GM10266 (cell line): ENCODE measurements around the gene CDCP1.

Source experiments
- DNase-seq: peaks from one replicate; pipeline ENCODE4 v3.0.0; 2012; ENCODE audit errors: extremely low spot score
- TF ChIP-seq, protein P1 (sequence below): IDR thresholded peaks from 2 replicates; pipeline ENCODE4 v1.5.1; 2012; ENCODE audit warnings: mild to moderate bottlenecking, low read depth; ENCODE audit not compliant: control insufficient read depth, insufficient read depth; ENCODE audit errors: missing control alignments

CDCP1 gene, protein sequence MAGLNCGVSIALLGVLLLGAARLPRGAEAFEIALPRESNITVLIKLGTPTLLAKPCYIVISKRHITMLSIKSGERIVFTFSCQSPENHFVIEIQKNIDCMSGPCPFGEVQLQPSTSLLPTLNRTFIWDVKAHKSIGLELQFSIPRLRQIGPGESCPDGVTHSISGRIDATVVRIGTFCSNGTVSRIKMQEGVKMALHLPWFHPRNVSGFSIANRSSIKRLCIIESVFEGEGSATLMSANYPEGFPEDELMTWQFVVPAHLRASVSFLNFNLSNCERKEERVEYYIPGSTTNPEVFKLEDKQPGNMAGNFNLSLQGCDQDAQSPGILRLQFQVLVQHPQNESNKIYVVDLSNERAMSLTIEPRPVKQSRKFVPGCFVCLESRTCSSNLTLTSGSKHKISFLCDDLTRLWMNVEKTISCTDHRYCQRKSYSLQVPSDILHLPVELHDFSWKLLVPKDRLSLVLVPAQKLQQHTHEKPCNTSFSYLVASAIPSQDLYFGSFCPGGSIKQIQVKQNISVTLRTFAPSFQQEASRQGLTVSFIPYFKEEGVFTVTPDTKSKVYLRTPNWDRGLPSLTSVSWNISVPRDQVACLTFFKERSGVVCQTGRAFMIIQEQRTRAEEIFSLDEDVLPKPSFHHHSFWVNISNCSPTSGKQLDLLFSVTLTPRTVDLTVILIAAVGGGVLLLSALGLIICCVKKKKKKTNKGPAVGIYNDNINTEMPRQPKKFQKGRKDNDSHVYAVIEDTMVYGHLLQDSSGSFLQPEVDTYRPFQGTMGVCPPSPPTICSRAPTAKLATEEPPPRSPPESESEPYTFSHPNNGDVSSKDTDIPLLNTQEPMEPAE

DNA sequence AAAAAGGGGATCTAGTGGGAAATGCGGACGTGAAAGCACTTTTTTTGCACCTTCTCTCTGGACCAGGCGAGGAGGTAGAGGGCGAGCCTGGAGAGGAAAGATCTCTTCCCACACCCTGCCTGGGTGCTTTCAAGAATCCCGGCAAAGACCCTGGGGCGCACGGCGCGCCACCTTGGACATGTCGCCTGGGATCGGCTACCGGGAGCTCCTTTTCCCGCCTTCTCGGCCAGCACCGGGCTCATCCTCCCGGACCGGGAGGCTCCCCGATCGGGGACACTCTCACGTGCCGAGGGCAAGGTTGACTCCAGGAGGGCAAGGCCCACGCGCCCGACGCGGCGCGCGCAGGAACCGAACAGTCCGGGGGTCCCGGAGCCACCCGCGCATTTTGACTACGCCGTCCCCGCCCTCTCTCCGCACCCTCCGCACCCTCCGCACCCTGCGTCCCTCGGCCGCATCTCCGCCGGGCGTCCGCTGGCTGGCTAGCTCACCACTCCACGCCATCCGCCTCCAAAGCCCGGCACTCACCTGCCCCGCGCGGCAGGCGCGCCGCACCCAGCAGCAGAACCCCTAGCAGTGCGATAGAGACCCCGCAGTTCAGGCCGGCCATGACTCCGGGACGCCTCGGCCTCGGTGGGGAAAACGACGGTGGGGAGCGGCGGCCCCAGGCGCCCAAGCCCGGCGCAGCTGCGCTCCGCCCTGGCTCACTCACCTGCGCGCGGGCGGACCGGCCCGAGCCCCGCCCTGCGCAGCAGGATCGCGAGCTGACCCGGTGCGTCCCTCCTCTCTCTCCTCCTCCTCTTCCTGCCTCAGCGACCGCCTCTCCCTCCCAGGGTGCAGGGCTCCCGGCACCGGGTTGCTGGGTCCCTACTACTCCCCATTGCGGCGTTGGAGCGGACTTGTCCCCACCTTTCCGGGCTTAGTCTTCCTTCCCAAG, at the start of gene CDCP1:
Gene CDCP1, minus strand, starts transcription at position 698 of the 934 bp plus-strand sequence. Its CDS starts 91 bp downstream, at position 607.
- DNase-seq, result no peak
- TF ChIP-seq, protein P1, sequence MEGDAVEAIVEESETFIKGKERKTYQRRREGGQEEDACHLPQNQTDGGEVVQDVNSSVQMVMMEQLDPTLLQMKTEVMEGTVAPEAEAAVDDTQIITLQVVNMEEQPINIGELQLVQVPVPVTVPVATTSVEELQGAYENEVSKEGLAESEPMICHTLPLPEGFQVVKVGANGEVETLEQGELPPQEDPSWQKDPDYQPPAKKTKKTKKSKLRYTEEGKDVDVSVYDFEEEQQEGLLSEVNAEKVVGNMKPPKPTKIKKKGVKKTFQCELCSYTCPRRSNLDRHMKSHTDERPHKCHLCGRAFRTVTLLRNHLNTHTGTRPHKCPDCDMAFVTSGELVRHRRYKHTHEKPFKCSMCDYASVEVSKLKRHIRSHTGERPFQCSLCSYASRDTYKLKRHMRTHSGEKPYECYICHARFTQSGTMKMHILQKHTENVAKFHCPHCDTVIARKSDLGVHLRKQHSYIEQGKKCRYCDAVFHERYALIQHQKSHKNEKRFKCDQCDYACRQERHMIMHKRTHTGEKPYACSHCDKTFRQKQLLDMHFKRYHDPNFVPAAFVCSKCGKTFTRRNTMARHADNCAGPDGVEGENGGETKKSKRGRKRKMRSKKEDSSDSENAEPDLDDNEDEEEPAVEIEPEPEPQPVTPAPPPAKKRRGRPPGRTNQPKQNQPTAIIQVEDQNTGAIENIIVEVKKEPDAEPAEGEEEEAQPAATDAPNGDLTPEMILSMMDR, result no peak

DNA sequence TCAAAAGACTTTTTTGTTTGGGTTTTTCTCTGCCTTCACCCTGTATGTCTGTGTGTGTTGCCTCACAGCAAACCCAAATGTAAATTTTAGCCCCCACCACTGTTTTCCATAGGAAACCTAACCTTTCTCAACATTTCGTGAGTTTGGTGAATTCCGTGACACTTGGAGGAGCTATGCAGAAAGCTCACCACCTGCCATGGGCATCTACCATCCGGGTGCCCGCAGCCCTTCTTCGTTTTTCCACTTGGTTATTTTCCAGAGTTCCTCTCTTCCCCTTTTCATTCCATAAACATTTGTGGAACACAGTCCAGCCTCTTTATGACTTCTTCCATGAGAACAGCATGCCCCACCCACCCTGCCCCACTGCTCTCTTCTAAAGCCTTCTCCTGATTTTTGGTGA, 48.6 kb upstream of the CDCP1 start:
- TF ChIP-seq, protein P1, result no peak
- DNase-seq, result no peak

DNA sequence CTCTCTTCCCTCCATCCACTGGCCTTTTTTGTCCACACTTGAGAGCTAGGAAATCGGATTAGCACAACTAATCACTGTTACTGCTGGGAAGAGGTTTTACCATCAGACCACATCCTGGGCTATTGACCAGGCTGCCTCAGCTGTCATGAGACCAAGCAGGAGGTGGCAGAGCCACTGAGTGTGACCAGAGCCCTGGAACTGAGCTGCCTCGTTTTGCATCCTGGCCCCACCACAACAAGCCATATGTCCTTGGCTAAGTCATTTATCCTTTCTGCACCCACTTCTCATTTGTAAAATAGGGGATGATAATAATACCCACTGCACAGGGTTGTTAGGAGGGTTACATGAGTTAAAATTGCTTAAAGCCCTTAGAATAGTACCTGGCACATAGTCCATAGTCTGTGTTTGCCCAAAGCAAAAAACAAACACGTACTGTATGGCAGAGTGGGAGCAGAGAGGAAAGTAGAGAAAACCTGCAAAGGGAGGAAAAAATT, 45.8 kb upstream of the CDCP1 start:
- no peak for DNase-seq
- TF ChIP-seq, protein P1, result no peak

DNA sequence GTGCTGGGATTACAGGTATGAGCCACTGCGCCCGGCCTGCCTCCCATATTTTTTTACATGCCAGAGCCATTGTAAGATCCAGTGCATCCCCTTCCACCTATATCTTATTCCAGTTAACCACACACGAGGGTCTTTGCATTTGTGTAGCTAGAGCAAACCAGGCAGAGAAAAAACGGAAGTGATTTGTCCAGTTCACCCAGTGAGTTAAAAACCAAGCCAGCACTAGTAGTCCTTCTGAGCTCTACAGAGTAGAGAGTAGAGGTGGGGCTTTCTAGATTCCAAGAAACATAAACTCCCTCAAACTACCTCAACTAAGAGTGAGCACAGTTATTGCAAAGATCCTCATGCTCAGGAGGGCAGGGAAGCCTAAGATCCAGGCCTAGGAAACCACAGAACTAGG, 45.2 kb upstream of the CDCP1 start:
- TF ChIP-seq, protein P1, result no peak

DNA sequence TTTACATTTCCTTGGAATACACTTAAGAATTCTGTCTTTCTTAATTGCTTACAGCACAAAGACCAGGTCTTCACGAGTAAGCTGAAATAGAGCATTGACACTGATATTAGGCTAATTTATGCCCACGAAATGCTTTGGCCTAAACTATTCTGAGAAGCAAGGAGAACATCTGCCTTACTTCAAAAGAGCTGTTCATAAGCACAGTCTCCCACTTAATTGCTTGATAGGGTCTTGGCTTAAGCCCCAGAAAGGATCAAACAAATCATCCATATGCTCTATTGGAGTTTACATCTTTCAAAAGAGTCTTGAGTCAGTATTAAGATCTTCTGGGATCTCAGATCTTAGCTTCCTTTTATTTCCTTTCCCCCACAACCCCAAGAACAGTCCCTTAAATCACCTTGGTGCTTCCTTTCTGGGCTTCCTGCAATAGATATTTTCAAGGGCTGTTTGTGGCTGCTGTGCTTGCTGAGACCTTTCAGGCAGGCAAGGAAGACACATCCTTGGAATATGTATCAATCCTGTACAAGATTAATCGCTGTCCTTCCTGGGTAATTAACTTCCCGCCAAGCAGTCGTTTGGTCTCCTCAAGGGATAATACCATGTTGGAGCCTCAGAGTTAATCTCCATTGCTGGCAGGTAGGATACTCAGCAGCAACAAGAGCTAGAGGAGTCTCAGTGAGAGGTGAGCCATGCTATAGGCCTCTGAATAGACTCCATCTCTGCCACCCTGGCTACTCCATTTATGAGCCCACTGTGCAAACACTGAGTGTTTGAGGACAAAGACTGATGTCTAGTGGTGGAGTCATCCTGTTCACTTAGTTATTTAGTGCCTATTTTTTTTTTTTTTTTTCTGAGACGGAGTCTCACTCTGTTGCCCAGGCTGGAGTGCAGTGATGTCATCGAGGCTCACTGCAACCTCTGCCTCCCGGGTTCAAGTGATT, 42.8 kb upstream of the CDCP1 start:
- TF ChIP-seq, protein P1, result no peak
- DNase-seq, result no peak

More for the DNA sequence above, 45.2 kb upstream of the CDCP1 start:
- no peak for DNase-seq

DNA sequence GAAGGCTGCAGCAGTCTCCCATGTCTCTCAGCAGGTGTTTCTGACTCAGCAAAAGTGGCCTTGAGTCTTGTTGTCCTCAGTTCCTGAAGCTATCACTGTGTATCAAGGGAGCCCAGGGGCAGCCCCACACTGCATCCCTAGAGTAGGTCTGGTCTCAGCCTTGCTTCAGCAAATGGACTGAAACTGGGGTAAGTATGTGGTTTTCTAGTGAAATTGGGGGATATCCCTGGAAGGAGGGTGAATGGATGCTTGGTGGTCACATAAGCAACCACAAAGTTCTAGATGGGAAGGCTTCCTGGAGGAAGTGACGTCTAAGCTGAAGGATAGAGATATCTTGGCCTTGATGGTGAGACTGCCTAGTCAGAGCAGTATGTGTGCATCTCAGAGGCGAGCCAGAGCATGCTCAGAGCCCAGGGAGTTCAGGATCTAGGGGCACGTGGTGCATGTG, 41.5 kb upstream of the CDCP1 start:
- TF ChIP-seq, protein P1, result no peak
- no peak for DNase-seq
